GM12892 (cell line): ENCODE data around the gene MALL.

Experiments
- POLR2A ChIP-seq: IDR thresholded peaks from 2 replicates; pipeline ENCODE4 v1.6.1; 2011; ENCODE audit warnings: low read depth, low read length, control low read depth
- TAF1 ChIP-seq: IDR thresholded peaks from 2 replicates; pipeline ENCODE4 v1.6.1; 2011; ENCODE audit warnings: low read depth, mild to moderate bottlenecking, control low read depth, low read length, borderline replicate concordance

DNA sequence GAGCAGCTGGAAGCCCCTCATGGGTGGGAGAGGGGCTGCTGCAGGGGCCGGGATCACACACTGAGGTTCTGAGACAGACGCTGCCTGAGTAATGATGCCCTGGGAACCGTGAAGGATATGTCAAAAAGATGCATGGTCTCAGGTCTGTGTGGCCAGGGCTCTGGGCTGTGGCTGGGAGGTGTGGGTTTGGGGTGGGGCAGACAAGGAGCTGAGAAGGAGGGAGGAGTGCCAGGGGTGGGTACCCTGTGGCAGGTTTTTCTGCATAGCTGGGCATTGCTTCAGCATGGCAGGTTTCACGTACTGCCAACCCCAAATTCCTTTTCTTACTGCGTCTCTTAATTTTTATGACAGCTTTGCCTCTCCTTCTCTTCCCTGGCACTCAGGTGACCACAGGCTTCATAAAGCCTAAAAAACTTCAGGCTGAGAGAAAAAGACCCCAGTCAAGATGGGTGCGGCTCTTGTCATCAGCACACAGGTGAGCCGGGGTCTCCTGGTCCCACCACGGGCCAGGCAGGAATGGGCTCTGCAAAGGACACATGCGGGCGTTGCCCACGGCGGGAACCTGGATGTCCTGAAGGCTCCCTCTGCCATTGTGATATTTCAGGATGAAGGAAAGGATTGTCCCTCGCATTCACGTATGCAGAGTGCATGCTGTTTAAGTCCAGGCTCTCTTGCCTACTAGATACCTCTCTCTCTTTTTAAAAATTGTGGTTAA, 18.0 kb downstream of the MALL start:
- no peak for TF ChIP-seq TAF1
- TF ChIP-seq POLR2A = no peak
